Cardiac fibroblast (primary cell): ENCODE measurements around the gene FN1.
A peak's percentile ranks its signal among the peaks of the same experiment; 100 is the strongest.

Experiments
- DNase-seq, 2 donors: peaks; one replicate each; pipeline versions ENCODE4 v3.0.0 to v3.0.0-alpha.2; 2010; ENCODE audit warnings: low read depth in 2 of 2
- H3K4me3 ChIP-seq, 2 donors: replicated peaks in 1 of 2; 1 replicate in 1 of 2; 2 replicates in 1 of 2; pipeline ENCODE4 v1.5.1; 2011; ENCODE audit warnings: low read depth in 2 of 2, low read length in 2 of 2, mild to moderate bottlenecking in 2 of 2, moderate library complexity in 1 of 2
- TF ChIP-seq, protein P1 (sequence below): IDR thresholded peaks from one replicate; pipeline ENCODE4 v1.5.1; 2011; ENCODE audit warnings: low read depth, mild to moderate bottlenecking, low read length, inconsistent platforms

FN1 gene

DNA sequence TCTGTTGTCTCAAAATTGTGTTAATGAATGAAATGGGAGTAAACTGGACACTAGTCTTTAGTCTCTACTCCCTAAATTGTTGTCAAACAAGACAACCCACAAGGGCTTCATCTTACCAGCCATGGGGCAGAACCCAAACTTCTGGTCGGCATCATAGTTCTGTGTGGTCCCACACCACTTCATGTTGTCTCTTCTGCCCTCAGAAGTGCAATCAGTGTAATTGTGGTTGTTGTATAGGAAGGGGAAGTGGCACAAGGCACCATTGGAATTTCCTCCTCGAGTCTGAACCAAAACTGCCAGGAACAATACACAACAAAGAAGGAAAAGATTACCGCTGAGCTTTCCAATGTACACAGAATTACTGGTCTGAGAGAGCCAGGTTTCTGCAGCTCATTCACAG is 12.6 kb downstream of the FN1 start:
- DNase-seq, result peak; percentile 54 to 62
- peak overlapping the region in 1 of 2 donors; percentile 16 for H3K4me3 ChIP-seq
- TF ChIP-seq, protein P1, sequence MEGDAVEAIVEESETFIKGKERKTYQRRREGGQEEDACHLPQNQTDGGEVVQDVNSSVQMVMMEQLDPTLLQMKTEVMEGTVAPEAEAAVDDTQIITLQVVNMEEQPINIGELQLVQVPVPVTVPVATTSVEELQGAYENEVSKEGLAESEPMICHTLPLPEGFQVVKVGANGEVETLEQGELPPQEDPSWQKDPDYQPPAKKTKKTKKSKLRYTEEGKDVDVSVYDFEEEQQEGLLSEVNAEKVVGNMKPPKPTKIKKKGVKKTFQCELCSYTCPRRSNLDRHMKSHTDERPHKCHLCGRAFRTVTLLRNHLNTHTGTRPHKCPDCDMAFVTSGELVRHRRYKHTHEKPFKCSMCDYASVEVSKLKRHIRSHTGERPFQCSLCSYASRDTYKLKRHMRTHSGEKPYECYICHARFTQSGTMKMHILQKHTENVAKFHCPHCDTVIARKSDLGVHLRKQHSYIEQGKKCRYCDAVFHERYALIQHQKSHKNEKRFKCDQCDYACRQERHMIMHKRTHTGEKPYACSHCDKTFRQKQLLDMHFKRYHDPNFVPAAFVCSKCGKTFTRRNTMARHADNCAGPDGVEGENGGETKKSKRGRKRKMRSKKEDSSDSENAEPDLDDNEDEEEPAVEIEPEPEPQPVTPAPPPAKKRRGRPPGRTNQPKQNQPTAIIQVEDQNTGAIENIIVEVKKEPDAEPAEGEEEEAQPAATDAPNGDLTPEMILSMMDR, result no peak

- DNase-seq, result peak; percentile 41 to 54
- TF ChIP-seq, protein P1, result no peak
- H3K4me3 ChIP-seq, result no peak overlapping the region
Observed at GRCh38 chr2:215422676-215423075, 13.2 kb downstream of the FN1 start.

- TF ChIP-seq, protein P1, result no peak
- peak; percentile 65 to 73 for DNase-seq
- H3K4me3 ChIP-seq, result no peak overlapping the region
Observed at GRCh38 chr2:215421859-215422461, 13.9 kb downstream of the FN1 start.

DNA sequence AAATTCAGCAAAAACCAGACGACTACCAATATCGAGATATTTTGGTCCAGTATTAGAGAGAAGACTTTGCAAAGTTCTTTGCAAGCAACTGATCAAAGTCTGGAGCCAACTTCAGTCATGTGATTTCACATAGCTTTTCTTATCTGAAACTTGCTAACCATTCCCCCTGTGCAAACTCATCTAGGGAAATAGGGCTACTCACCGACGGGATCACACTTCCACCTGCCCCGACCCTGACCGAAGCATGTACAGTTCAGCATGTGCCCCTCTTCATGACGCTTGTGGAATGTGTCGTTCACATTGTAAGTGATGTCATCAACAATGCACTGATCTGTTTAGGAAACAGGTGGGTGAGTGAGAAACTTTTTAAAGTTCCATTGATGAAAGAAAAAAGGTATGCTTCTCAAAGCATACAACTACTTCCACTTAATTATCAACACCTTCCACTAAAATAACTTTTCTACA is 15.4 kb downstream of the FN1 start:
- DNase-seq, result peak; percentile 58 to 64
- TF ChIP-seq, protein P1, result no peak
- peak overlapping the region in 1 of 2 donors; percentile 3 for H3K4me3 ChIP-seq

GRCh38 chr2:215419769-215420470 is 15.9 kb downstream of the FN1 start:
- no peak overlapping the region for H3K4me3 ChIP-seq
- DNase-seq, result peak in 1 of 2 donors; percentile 19
- TF ChIP-seq, protein P1, result no peak

DNA sequence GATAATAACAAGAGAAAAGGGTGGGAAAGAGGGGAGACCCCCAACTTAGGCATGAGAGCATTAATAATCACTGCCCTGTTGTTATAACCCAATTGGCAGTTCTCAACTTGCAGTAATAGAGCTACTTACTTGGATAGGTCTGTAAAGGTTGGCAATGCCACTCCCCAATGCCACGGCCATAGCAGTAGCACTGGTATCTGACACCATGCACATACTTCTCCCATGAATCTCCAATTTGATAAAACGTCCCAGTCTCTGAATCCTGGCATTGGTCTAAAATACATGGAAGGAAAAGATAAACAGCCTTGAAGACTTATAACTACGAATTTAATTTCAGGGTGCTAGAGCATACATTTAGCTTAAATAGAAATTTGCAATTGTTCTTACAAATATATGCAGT is 16.8 kb downstream of the FN1 start:
- no peak for DNase-seq
- no peak overlapping the region for H3K4me3 ChIP-seq
- TF ChIP-seq, protein P1, result no peak
